ENCODE measurements around the gene TSACC. TPM values are rescaled to one million over a fixed set of nuclear protein-coding genes. Genes with fewer than 3 reads are reported as not detected.
"Not testable (repeated sequence)": the region's sequence is repeated elsewhere in the genome, so short reads cannot be mapped to it uniquely, and the experiment has no call there.

Gene TSACC
- polyA plus RNA-seq (2013, experiment 1 of 2; ENCODE audit: insufficient read length), result 0.48 TPM
- polyA plus RNA-seq (2013, experiment 2 of 2; ENCODE audit: insufficient read length), result 0.34 TPM

DNA sequence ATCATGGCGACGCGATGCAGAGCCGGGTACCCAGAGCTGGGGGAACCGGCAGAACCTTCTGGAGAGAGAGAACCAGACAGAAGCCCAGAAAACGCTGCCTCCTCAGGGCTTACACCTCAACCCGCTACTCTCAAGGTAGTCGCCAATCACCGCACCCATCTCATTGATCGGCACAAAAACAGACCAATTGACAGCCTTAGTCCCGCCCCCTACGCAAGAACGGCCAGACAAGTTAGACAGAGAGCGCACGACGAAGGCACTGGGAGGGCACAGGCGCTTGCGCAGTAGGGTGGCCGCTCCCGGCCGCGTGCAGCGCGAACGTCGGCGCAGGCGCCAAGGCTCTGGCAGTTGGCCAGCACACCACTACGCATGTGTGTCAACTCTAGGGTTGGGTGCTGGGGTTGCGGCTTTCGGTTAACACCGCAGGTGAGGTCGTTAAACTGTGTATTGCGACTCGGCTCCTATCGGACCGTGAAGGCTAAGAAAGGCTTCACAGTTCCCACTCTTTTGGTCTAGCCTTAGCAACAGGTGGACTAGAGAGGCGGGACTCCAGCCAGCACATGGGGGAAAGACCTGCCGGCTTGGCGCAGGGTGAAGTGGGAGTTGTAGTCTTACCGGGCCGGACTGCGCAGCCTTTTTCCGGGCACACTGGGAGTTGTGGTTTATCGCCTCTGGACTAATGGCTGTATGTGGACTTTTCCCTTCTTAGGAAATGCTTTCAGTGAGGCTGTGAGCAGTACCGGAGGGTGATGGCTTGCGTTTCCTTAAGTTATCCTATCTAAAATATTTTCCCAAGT, at the start of gene TSACC, which contains the start of gene CCT3:
TSACC (plus strand) TSS at position 347 of the 797 bp plus-strand sequence. CDS start 1,232 bp downstream, outside the sequence.
CCT3 (minus strand) TSS at position 113 of the 797 bp plus-strand sequence; CDS start at position 5, 108 bp downstream.
- peak; percentile 100 for DNase-seq

GRCh38 chr1:156289857-156290256, 48.5 kb upstream of the TSACC start:
- no peak for DNase-seq

DNA sequence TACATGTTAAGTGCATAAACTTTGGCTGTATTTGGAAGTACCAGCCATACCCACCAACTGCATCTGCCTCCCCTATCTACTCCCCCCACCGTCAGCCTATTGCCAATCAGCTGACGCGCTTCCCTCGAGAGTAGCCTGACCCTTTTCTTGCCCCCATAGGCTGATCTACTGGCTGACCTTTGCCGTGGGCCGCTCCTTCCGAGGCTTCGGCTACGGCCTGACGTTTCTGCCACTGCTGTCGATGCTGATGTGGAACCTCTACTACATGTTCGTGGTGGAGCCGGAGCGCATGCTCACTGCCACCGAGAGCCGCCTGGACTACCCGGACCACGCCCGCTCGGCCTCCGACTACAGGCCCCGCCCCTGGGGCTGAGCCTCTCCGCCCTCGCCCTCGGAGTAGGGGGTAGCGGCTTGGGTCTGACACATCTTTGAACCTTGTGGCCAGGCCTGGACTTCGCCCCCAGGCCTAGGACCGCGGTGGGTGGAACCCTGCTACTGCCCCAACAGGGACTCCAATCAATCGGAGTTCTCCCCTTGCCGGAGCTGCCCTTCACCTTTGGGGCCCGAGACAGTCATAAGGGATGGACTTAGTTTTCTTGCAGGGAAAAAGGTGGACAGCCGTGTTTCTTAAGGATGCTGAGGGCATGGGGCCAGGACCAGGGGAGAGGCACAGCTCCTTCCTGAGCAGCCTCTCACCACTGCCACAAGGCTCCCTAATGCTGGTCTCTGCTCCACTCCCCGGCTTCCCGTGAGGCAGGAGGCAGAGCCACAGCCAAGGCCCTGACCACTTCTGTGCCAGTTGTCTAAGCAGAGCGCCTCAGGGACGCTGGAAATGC, 46.9 kb upstream of the TSACC start:
- DNase-seq, result peak; percentile 81

DNA sequence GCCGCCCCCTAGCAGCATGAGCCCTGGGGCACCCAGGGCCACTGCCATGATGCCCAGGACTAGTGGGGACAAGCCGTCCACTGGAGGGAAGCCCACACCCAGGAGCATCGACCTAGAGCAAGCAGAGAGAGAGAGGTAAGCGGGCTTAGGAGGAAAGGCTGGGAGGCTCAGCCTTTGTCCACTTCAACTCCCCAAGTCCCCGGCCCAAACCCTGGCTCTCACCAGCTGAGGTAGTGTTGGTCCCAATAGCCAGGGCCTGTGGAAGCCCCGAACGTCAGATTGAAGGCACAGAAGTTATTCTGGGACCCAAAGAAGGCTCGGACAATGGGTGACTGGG, 45.3 kb upstream of the TSACC start:
- DNase-seq, result no peak

DNA sequence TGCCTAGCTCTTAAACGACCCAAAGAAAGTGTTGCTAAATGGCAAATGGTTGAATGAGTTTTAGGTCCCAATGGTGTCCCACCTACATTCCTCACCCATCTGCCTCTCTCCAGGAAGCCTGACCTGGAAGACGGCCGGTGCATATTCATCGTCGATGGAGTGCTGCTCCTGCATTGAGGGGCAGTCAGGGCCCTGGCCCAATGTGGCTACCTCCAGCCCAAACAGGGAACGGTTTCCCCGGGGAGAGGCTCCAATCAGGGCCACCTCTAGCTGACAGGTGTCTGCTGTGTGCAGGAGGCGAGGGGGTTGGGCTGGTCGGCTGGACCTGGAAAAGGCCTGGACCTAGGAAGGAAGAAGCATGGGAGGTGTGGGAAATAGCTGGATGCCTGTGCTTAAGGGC, 44.4 kb upstream of the TSACC start:
- DNase-seq, result no peak

DNA sequence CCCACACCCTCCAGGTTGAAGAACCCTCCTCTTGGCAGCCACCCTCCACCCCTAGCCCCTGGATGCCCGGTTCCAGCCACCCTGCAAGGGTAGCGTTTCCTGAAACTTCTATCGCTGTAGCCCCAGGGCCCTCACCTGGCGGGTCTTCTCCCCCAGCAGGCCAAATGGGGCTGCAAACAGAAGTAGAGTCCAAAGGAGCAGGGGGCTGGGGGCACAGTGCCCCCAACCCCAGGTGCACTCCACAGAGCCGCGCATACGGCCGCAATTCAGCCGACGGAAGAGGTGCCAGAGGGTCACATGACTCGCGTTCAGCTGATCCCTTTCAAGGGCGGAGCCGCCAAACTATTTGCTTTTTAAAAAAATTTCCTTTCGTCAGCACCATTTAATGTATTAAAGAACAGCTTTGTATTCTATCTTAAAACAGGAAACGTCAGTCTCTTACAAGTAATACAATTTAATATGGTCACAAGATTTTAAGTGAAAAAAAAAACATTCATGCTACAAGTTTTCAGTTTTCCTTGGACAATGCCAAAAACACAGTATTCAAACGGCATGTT, 42.9 kb upstream of the TSACC start, which contains the start of gene GLMP:
GLMP (minus strand) TSS at position 289 of the 557 bp plus-strand sequence; CDS start at position 255, 34 bp downstream.
- peak; percentile 71 for DNase-seq

DNA sequence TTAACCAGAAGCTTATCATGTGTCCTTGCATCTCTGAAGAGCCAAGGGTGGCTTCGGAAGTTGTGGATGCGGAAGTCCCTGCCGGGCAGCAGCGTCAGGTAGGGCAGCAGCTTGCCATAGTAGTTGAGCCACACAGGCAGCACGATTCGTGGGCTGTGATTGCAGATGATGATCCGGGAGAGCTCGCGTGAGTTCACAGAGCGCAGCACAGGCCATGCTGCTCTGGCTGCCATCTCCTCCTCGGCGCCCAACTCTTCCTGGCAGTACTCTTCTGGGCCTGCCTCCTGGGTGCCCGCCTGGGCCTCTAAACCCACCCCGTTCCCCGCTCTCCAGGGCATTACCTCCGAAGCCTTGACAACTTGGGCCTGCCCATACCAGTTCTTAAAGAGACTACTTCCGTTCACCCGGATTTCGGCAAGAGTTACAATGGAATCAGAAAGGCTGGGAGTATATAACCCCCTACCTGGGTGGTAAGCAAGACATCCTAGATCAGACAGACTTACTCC, 39.4 kb upstream of the TSACC start, which contains the start of gene VHLL:
VHLL (minus strand) TSS at position 456 of the 506 bp plus-strand sequence; CDS start at position 338, 118 bp downstream.
- no peak for DNase-seq

- no peak for DNase-seq
Observed at GRCh38 chr1:156303241-156303640, 35.1 kb upstream of the TSACC start.

DNA sequence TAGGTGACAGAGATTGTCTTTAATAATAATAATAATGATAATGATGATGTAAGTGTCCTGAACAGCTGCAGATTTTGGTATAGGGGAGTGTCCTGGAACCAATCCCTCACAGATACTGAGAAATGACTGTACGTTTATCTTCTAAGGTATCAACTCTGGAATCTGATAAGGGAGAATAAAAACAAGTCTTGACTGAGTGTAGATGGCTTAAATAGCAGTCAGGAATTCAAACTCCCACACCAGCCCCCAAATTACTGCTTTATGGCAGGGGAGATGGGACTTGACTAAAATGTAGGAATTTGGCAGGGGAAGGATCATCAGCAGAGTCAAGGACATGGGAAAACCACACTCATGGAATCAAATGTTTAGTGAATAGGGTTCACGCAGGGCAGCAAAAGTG, 33.1 kb upstream of the TSACC start:
- no peak for DNase-seq

GRCh38 chr1:156308078-156308477, 30.2 kb upstream of the TSACC start:
- DNase-seq, result peak; percentile 20

DNA sequence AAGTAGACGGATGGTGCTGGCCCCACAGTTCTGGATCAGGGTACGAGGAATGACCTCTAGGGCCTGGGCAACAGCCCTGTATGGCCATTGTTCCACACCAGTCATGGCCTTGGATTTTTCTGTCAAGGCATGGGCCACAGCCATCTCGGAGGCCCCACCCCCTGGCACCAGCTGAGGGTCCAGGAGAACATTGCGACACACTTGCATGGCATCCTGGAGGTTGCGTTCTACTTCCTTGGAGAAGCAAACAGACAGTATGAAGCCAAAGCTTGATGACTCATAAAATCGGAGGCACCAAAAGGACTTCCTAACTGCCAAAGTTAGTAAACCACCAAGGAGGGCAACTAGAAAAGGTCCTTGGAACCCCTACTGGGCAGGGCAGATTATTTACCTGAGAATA, 27.4 kb upstream of the TSACC start:
- DNase-seq, result no peak

DNA sequence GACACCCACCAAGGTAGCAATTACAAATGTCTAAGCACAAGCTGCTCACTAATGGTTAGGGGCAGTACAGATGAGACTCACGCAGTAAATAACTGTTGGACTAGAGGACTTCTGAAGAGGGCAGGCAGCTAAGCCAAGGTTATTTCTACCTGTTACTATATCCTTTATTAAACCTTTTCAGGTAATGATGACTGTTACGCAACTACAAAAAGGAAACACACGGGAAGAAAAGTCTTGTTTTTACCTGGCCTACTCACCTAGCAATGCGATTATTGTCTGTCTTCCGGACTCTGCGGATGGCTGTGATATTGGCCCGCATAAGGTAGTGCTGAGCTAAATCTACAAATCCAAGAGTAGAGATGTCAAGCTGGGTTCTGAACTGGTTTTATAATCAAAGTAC, 21.4 kb upstream of the TSACC start:
- DNase-seq, result no peak

- DNase-seq, result peak; percentile 30
Observed at GRCh38 chr1:156319664-156320063, 18.7 kb upstream of the TSACC start.

DNA sequence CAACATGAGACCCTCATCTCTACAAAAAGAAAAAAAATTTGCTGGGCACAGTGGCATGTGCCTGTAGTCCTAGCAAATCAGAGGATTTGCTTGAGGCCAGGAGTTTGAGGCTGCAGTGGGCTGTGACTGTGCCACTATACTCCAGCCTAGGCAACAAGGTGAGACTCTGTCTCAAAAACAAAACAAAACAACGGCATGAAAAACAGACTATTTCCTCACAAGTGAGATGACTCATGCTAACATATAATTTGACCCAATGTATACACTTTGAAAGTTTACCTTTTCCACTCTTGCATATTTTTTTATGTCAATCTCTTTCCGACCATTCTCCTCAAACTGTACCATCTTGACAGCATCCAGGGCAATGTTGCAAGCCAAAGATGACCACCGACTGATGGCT, 17.8 kb upstream of the TSACC start:
- no peak for DNase-seq

- DNase-seq, result peak; percentile 40
Observed at GRCh38 chr1:156323179-156323578, 15.1 kb upstream of the TSACC start.

DNA sequence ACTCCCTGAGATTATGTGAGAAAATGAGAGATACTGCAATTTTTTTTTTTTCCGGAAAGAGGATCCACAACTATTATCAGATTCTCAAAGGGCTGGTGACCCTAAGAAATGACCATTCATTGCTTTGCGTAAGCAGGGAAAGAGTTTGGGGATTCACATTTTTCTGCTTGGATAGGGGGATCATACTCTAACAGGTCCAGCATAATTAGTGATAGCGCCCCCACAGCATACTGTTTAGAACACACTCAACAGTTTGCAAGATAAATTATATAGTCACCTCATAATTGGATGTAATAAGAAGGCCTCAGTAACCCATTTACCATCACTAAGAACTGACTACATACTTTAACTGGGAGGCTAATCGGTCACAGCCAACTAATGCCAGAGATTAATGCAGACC, 2.1 kb upstream of the TSACC start:
- no peak for DNase-seq

DNA sequence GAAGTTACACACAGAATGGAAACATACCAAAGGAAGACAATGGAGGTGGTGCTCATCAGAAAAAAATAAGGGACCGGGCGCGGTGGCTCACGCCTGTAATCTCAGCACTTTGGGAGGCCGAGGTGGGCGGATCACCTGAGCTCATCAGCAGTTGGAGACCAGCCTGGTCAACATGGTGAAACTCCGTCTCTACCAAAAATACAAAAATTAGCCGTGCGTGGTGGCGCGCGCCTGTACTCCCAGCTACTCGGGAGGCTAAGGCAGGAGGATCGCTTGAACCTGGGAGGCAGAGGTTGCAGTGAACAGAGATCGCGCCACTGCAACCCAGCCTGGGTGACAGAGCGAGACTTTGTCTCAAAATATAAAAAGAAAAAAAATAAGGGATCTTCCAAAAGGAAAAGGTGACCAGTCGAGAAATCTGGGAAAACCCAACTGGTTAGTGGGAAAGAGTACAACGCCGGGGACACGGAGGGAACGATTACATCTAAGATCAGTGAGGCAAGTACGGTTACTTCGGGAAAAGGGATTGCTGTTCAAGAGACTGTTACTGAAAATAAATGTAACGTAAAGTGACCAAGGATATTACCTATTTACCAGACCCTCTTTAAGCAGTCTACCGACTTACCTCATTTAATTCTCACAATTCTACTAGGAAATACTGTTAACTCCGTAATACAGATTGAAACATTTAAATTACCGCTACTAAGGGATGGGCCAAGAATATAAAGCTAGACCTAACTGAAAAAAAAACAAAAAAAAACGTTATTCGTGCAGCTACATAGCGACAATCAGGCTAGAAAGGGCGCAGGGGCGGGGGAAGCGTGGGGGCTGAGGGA, 1.1 kb upstream of the TSACC start:
- no peak for DNase-seq

DNA sequence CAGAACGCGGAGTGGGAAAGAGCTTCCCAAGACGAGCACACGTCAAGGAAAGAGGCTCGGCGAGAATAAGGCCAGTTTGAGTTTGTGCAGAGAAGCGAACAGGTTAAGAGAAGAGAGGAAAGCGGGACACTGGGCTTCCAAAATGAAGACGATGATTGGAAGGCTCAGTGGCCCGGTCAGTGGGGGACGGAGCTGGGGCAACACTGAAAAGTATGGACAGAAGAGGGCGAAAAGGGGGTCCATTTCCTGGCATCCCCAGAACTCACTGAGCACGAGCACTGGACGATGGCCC, 492 bp upstream of the TSACC start:
- DNase-seq, result no peak

DNA sequence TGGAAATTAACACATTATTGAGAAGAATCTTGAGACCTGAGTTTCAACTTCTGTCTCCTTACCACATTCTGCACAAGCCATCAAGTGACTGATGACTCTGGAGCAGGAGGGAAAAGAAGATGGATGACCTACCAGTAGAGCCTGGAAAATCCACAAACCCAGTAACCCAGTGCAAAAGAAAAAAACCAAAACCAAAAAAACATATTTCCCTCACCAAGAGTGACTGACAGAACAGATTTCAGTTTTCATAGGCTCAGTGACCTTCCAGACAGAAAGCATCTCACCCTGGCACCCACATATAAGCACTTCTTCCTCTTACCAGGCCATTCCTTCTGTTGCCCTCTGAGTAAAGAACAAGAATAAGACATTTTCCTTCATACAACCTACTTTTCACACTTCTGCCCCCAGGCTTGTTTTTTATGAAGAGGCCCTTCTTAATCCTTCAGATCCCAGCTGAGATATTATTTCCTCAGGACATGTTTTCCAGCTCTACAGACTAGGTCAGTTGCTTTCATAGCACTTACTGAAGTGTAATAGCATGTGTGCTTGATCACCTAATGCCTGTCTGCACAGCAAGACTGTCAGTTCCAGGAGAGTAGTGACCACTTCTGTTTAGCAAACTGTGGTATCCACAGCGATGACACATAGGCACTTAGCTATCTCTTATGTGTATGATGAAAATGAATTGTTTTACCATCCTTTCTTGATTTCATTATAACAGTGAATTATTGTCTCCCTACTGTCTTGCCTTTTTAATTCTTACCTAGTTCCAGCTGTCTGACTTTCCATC, 4.0 kb downstream of the TSACC start:
- peak; percentile 11 for DNase-seq

GRCh38 chr1:156344409-156344808, 6.1 kb downstream of the TSACC start:
- no peak for DNase-seq

DNA sequence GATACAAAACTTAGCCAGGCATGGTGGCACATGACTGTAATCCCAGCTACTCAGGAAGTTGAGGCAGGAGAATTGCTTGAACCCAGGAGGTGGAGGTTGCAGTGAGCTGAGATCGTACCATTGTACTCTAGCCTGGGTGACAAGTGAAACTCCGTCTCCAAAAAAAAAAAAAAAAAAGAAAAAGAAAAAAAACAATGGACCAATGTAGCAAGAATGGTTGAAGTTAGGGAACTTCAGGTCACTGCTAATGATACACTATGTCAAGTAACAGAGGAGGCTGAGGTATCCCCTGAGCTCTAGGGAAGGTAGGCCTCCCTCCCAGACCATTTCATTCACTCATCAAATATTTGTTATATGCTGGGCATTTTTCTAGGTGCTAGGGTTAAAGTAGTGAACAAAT, 7.7 kb downstream of the TSACC start:
- not testable (repeated sequence) for DNase-seq
